HG02763 (cell line): ENCODE measurements around the gene BCR.

ENCODE experiments used
- ATAC-seq: cut with Tn5 transposase; IDR thresholded peaks from one replicate; pipeline ENCODE4 v1.9.1; 2021; ENCODE audit warnings: mild to moderate bottlenecking, moderate library complexity; ENCODE audit not compliant: unreplicated experiment

BCR gene

GRCh38 chr22:23215294-23216241 is 35.3 kb downstream of the BCR start:
- ATAC-seq, result no peak

- no peak for ATAC-seq
These were observed 36.3 kb downstream of the BCR start for GRCh38 chr22:23216461-23217170.

- ATAC-seq, result no peak
These were observed 37.1 kb downstream of the BCR start for GRCh38 chr22:23217171-23218052.

GRCh38 chr22:23218053-23218866 is 38.0 kb downstream of the BCR start:
- ATAC-seq, result no peak

DNA sequence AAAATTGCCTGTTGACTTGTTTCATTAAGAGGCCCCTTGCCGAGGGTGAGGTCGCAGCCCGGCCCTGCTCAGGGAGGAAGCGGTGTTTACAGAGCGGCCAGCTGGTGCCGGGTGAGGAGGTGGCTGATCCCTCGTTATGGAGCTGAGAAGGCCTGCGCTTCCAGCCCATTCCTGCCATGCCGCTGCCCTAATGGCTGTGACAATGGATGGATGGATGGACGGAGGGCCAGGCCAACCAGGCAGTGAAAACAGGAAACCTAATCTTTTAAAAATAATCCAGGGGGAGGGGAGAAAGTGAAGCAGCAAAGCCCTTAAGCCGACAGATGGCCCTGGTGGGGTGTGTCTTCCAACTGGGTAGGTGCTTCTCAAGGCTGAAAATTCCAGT is 38.5 kb downstream of the BCR start:
- no peak for ATAC-seq

GRCh38 chr22:23219317-23219716 is 39.0 kb downstream of the BCR start:
- ATAC-seq, result no peak

- peak; percentile 62 for ATAC-seq
These were observed 39.6 kb downstream of the BCR start for GRCh38 chr22:23219822-23220484.

GRCh38 chr22:23220485-23221350 is 40.4 kb downstream of the BCR start:
- ATAC-seq, result no peak

GRCh38 chr22:23221351-23221804 is 41.1 kb downstream of the BCR start:
- no peak for ATAC-seq

- ATAC-seq, result no peak
These were observed 41.9 kb downstream of the BCR start for GRCh38 chr22:23222033-23222792.

DNA sequence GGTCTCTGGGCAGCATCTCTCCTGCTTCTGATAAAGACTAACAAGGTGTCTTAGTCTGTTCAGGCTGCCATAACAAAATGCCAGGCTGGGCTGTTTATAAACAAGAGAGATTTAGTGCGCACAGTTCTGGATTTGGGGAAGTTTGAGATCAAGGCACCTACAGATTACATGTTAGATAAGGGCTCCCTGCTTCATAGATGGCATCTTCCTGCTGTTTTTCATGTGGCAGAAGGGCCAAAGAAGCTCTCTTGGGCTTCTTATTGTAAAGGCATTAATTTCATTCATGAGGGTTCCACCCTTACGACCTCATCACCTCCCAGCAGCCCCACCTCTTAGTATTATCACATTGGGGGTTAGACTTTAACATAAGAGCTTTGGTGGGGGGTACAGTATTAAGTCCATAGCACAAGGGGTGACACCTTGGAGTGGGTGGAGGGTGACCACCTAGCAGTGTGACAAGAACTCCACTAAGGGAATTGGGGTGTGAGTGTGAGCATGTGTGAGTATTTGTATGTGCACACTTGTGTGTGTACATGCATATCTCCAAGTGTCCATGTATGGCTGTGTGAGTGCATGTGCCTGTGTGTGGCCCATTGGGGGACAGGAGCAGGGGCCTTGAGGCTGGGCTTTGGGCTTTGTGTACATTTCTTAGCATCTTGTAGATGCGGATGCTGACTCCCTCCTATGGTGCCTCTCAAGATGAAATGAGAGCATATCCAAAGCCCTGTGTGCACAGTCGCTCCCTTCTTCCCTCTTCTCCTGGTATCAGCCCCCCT is 42.7 kb downstream of the BCR start:
- no peak for ATAC-seq

DNA sequence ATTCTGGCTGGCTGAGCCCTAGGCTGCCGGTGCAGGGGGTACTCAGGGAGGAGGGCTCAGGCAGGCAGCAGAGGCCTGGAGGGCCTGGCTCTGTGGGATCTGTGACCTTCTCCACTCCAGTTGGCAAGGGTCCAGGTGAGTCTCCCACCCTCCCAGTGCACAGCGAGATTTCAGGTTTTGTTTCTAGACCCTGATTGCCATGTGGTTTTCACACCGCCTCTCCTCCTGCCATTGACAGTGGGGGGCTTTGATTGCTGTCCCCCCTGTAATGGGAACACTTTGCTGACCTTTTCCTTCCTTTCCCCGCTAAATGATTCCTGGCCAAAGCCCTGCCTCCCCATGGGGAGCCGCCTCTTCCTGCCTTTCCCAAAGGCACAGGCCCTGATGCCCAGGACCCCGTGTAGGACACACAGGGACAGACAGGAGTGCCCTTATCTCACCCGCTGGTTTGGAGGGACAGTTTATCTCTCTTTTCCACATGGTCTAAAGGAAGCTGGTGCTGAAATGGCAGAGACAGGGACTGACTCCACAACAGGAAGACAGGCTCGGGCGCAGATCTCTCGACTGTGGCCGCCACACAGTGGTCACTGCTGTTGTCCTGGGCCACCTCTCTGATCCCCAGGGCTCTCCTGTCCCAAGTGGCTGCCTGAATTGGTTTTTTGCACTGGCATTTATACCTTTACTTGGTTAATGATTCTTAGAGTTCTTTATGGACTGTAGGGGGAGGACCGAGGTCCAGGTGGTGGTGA is 43.4 kb downstream of the BCR start:
- ATAC-seq, result no peak

- ATAC-seq, result no peak
These were observed 44.5 kb downstream of the BCR start for GRCh38 chr22:23224846-23225245.

DNA sequence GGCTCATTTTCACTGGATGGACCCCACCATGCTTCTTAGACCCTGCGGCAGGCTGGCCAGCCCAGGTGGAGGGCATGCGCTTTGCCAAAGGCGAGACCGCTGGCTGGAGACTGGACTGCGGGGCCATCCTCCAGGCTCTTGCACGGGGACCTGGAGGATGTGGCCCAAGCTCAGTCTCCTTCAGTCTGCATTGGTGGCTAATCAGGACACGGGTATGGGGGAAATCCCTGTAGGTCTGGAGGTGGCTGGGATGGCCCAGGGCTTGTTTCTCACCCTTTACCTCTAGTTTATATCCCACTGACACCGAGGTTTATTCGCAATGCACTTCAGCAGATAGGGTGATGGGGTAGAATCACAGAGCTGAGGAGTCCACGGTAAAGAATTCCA is 45.0 kb downstream of the BCR start:
- no peak for ATAC-seq

DNA sequence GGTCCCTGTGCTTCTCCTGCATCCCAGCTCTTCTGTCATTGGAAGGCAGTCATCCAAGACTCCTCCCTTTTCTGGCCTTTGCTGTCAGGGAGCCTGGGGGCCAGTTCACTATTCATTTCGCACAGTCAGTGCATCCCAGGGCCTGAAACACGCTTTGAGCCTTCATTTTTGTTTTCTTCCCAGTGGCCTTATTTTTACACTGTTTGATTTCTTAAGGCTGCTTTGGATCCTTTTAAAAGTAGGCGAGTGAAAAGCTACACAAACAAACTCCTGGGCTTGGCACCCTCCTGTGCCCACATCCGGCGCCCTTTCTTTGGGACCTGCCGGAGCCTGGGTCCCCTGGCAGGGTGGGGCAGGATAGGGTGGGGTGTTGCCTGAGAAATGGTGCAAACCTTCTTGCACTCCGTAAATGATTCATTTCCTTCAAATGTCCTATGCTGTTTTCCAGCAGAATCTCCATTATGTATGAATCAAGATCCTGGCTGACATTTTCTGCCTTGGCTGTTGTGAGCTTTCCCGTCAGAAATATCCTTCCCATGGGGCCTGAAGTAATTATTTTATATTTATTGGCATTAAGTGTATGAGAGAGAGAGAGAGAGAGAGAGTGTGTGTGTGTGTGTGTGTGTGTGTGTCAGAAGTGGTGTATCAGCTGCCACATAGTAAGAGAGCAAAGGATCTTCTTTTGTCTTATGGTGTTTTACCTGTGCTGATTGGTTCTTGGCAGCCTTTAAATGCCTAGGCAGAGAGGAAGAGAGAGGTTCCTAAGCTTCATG is 45.6 kb downstream of the BCR start:
- no peak for ATAC-seq

DNA sequence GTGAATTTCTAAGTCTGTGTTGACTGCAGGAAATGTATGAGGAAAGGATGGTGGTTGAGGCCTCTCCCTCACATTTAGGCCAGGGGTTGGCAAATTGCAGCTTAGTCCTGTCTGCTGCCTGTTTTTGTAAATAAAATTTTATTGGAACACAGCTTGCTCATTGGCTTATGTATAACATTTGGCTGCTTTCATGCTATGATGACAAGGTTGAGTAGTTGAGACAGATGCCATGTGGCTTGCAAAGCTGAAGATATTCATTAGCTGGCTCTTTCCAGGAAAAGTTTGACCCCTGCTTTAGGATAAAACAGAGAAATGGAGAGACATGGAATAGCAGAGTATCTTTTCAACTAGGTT is 46.2 kb downstream of the BCR start:
- ATAC-seq, result no peak
